GM18867 (cell line): Measurements from ENCODE around the gene NBPF3.
"Not testable (repeated sequence)": the region's sequence is repeated elsewhere in the genome, so short reads cannot be mapped to it uniquely, and the experiment has no call there.

Source experiments
- ATAC-seq: cut with Tn5 transposase; IDR thresholded peaks from one replicate; pipeline ENCODE4 v1.9.1; 2021; ENCODE audit warnings: mild to moderate bottlenecking, moderate library complexity; ENCODE audit not compliant: unreplicated experiment

Gene NBPF3

DNA sequence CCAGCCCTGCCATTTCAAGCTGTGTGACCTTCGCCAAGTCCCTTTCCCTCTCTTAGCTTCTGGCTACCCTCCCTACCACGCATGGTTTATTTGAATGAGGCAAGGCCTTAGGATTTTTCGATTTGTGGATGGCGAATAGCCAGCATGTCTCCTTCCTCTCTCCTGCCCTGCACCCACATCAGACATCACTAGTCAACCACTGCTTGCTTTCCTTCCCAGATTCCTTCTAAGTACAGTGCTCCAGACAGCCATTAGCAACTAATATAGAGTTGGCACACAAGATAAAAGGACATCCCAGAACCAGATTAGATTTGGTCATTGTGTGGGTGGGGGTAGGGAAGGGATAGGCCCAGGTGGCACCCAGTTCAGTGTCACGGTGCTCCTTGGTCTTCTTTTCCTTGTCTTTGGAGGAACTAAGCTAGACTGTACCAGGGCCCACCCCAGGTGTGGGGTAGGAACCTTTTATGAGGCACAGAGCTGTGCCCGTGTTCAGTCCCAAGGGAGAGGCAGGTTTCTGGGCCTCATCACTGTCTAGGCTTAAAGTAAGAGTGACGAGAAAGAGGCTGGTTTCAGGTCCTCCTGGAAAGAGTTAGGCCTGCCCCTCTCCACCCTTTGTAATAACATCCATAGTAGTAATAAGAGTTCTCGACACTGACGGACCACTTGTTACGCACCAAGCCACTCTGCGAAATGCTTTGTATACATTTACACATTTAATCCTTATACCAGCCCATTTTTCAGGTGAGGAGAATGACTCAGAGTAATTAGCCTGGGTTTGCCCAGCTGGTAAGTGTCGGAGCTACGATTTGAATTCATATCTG is 77.9 kb downstream of the NBPF3 start:
- no peak for ATAC-seq

- ATAC-seq: no peak
Measured at GRCh38 chr1:21518774-21519455, 79.0 kb downstream of the NBPF3 start.

- ATAC-seq: not testable (repeated sequence)
Measured at GRCh38 chr1:21519486-21520070, 79.6 kb downstream of the NBPF3 start.

GRCh38 chr1:21520899-21521716 is 81.2 kb downstream of the NBPF3 start:
- ATAC-seq: no peak

DNA sequence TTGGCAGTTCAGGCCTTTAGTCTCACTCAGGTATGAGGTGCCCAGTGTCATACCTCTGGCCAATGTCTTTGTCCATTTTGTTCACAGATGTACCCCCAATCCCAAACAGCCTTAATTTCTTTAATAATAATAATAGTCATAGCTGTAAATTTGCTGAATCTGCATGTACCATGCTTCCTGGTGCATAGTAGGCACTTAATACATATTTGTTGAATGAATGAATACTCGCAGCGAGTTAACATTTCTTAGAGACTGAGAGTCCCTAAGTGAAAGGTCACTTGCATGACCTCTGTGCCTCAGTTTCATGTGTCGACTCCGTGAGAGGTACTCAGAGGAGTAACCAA is 81.8 kb downstream of the NBPF3 start:
- ATAC-seq: no peak

DNA sequence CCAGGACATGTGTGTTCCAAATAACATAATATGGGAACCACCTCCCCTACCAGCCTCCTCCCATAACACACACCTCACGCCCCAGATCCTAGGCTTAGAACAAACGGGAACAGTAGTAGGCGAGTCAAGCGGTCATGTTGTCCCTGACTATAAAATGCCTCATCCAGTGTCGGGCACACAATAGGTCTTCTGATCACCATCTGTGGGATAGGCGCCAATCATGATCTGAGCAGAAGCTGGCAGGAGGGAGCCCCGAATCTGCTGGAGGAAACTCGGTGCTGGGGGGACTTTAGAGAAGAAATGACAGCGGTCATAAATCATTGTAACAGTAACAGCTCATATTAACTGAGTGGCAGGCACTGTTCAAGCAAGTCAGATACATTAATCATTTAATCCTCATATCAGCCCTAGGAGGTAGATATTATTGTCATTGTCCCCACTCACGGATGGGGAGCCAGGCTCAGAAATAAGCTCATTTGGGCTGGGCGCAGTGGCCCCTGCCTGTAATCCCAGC is 82.6 kb downstream of the NBPF3 start:
- ATAC-seq: no peak

GRCh38 chr1:21523297-21523813 is 83.4 kb downstream of the NBPF3 start:
- no peak for ATAC-seq

GRCh38 chr1:21524220-21524619 is 84.3 kb downstream of the NBPF3 start:
- ATAC-seq: no peak

DNA sequence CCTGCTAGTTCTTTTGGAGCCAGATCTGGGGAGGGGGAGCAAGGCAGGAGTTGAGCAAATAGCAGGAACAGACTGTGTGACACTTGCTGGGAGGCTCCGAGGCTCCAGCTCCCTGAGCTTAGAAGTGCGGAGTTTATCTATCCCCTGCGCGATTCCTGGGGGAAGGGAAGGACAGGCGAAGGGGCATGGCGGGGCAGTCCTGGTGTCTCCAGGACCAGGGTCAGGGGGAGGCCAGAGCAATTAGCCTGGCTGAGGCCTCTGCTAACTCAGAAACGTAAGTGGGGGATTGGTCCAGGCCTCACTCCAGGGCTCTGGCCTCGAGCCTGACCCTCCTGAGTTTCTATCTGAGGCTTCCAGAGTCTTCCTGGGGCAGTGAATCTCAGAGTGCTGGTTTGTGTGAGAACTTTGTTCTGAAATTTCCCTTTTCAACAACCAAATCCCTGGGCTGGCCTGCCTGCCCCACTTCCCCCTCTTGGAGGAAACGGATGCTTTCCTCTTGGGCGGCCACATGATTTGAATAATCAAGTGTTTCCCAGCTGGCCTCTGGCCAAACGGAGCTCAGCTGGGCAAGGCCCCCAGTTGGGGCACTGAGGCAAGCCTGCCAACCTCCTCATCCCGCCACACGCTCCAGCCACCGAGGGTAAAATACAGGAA is 84.9 kb downstream of the NBPF3 start:
- no peak for ATAC-seq

- no peak for ATAC-seq
Measured at GRCh38 chr1:21525340-21525717, 85.4 kb downstream of the NBPF3 start.

DNA sequence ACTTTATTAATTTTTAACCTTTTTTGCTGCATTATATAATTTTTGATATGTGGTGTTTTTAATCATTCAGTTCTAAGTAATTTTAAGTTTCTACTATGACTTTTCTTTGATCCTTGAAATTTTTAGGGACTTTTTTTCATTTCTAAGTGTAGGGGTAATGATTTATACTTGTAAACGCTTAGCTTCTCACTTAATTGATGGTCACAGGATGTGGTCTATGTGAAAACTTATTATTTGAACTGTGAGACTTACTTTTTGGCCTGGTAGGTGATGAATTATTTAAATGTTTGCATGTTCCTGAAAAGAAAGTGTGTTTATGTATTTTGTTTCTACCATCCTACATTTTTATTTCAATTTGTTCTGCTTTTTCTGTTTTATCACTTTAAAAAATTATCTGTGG is 86.5 kb downstream of the NBPF3 start:
- ATAC-seq: no peak

DNA sequence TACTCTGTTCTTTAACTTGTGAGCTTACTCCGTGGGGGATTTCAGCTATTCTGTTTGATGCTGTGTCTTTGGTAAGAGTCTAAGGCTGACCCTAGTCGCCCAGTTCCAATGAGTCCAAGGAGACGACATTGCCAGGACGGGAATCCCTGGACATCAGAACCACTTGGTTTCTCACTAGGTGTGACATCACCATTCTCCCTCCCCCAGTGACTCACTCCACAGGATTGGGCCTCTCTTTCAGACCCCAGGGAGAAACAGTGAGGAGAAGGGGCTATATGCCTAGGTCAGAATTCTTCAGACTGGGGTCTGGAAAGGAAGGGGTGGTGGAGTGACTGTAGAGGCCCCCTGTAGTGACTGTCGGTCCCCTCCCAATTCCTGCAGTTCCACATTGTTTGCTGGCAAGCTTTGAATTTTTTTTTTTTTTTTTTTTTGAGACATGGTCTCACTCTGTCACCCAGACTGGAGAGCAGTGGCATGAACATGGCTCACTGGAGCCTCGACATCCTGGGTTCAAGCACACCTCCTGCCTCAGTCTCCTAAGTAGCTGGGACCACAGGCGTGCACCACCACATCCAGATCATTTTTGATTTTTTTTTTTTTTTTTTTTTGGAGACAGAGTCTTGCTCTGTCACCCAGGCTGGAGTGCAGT is 90.6 kb downstream of the NBPF3 start:
- no peak for ATAC-seq

DNA sequence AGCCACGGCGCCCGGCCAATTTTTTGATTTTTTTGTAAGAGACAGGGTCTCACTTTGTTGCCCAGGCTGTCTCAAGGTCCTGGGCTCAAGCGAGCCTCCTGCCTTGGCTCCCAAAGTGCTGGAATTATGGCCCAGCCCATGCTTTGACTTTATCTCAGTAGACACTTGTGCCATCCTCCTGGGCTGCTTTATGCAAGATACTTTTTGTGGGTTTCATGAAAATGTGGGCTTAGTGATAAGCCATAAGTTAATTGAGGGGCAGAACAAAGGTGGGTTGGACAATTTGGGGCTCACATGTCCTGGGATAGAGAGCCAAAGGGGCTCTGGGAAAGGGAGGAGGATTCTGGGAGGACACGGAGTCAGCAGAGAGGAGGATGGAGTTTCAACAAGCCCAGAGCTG is 91.3 kb downstream of the NBPF3 start:
- no peak for ATAC-seq

GRCh38 chr1:21532496-21532895 is 92.6 kb downstream of the NBPF3 start:
- no peak for ATAC-seq

GRCh38 chr1:21532992-21533534 is 93.1 kb downstream of the NBPF3 start:
- ATAC-seq: no peak

DNA sequence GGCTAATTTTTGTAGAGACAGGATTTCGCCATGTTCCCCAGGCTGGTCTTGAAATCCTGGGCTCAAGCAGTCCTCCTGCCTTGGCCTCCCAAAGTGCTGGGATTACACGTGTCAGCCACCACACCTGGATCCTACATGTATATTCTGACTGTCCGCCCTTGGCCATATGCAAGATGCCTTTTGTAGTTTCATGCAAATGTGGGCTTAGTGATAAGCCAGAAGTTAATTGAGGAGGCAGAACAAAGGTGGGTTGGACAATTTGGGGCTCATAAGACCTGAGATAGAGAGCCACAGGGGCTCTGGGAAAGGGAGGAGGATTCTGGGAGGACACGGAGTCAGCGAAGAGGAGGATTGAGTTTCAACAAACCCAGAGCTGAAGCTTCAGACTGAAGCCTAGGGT is 94.2 kb downstream of the NBPF3 start:
- no peak for ATAC-seq
